ENCODE measurements around the gene PPFIA2.
A peak's percentile ranks its signal among the peaks of the same experiment; 100 is the strongest.

The PPFIA2 gene

DNA sequence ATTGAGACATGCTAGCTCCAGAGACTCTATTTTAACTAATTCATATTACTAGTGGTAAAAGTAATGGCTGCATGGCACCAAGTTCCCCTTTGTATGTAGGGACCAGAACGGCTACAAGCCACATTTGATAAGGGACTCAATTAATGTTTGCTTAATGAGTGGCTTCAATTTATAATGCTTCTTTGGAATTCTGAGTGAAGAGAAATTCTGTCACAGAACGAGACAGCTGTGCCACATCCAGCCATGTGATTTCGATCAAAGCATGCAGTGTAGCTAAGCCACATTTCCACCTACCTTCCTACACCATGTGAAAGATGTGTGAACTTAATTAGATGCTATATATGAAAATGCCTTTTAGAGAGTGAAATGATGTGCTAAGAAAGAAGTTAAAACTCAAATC is 463.9 kb downstream of the PPFIA2 start:
- Mint-ChIP-seq H3K27me3 (ENCODE audit: low read depth) (peaks cover 4% of the 10 kb centered on the region), H3K4me3 (no peak overlapping the region), H3K4me1 (peaks cover 12% of the 10 kb centered on the region), H3K27ac (no peak overlapping the region), H3K9me3 (no peaks in the 10 kb centered on the region), H3K36me3 (ENCODE audit: low read depth) (no peaks in the 10 kb centered on the region)
- TF ChIP-seq, protein P1, sequence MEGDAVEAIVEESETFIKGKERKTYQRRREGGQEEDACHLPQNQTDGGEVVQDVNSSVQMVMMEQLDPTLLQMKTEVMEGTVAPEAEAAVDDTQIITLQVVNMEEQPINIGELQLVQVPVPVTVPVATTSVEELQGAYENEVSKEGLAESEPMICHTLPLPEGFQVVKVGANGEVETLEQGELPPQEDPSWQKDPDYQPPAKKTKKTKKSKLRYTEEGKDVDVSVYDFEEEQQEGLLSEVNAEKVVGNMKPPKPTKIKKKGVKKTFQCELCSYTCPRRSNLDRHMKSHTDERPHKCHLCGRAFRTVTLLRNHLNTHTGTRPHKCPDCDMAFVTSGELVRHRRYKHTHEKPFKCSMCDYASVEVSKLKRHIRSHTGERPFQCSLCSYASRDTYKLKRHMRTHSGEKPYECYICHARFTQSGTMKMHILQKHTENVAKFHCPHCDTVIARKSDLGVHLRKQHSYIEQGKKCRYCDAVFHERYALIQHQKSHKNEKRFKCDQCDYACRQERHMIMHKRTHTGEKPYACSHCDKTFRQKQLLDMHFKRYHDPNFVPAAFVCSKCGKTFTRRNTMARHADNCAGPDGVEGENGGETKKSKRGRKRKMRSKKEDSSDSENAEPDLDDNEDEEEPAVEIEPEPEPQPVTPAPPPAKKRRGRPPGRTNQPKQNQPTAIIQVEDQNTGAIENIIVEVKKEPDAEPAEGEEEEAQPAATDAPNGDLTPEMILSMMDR (IDR thresholded peaks at IDR 0.05; ENCODE audit: unreplicated experiment in 3 of 3): no peak

DNA sequence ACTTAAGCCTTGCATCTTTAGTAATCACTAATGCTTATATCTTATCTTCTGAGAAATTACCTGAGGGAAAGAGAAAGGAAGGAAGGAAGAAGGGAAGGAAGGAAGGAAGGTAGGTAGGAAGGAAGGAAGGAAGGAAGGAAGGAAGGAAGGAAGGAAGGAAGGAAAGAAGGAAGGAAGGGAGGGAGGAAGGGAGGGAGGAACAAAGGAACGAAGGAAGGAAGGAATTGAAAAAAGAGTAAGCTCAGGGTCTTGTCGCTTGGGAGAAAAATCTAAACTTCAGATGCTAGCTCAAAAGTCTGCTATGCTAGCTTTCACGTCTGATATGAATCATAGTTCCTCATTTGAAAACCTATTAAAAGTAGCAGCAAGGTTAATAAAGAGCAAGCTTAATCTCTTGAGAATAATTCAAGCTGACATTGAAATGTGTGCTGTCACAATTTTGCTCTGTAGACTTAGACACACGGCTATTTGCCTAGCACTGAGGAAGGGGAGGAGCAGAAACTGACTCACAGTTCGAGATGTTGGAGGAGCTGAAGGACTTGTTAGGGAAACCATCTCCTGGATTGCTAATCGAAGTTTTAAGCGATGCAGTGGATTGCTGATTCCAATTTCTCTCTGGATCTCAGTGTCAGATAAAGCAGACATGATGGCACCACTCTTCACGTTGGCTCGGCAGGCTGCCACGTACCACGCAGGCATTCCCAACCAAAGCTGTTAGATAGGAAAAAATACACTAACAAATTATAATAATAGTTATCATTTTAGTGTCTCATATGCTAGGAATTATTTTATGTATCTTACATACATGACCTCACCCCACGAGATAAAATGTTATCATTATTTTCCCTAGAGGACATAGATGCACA is 464.6 kb downstream of the PPFIA2 start:
- Mint-ChIP-seq H3K27me3 (ENCODE audit: low read depth) (peaks cover 4% of the 10 kb centered on the region), H3K36me3 (ENCODE audit: low read depth) (no peaks in the 10 kb centered on the region), H3K4me1 (peaks cover 12% of the 10 kb centered on the region), H3K27ac (peak overlapping the region in 1 of 3 experiments; percentile 17), H3K4me3 (no peak overlapping the region), H3K9me3 (no peaks in the 10 kb centered on the region)
- TF ChIP-seq, protein P1 (IDR thresholded peaks at IDR 0.05; ENCODE audit: unreplicated experiment in 3 of 3): no peak

DNA sequence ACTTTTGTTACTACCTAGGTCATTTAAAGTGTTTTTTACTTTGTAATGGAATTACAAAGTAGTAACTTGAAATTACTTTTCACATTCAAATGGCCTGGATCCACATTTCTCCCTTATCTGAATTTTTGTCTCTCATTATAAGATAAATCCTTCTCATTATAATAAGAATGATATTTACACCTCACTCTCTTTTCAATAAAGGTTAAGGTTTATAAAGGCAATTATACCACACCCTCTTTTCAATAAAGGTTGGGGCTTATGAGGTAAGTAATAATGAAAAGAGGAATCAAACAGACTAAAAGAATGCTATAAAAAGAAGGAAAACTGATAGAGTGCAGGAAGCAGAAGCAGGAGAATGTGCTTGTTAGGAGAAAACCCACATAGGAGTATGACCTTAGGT is 470.5 kb downstream of the PPFIA2 start:
- no peak overlapping the region for H3K27ac Mint-ChIP-seq
- TF ChIP-seq, protein P1 (IDR thresholded peaks at IDR 0.05; ENCODE audit: unreplicated experiment in 3 of 3): no peak
- no peak overlapping the region for H3K4me3 Mint-ChIP-seq
- no peaks in the 10 kb centered on the region for H3K27me3 Mint-ChIP-seq (ENCODE audit: low read depth)
- H3K4me1 Mint-ChIP-seq: no peaks in the 10 kb centered on the region
- no peaks in the 10 kb centered on the region for H3K36me3 Mint-ChIP-seq (ENCODE audit: low read depth)
- no peaks in the 10 kb centered on the region for H3K9me3 Mint-ChIP-seq

DNA sequence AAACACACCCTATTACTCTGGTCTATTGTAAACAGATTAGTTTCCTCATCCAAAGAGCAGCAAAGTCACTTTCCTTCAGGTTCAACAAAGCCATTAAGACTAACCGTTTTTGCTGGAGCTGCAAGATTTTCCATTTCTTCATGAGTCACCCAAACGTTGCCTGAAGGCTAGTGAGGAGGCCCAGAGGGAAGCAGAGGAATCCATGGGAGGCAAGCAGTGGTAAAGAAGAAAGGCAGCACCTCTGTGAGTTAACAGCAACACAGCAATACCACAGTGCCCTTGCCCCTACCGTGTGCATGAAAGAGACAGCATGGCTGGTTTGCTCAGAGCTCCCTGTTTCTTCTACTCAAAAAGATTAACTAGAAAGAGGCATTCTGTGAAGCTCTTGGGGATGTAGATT is 475.0 kb downstream of the PPFIA2 start:
- TF ChIP-seq, protein P1 (IDR thresholded peaks at IDR 0.05; ENCODE audit: unreplicated experiment in 3 of 3): no peak
- Mint-ChIP-seq H3K27ac (no peak overlapping the region), H3K27me3 (ENCODE audit: low read depth) (no peaks in the 10 kb centered on the region), H3K36me3 (ENCODE audit: low read depth) (no peaks in the 10 kb centered on the region), H3K9me3 (no peaks in the 10 kb centered on the region), H3K4me3 (no peak overlapping the region), H3K4me1 (no peaks in the 10 kb centered on the region)

DNA sequence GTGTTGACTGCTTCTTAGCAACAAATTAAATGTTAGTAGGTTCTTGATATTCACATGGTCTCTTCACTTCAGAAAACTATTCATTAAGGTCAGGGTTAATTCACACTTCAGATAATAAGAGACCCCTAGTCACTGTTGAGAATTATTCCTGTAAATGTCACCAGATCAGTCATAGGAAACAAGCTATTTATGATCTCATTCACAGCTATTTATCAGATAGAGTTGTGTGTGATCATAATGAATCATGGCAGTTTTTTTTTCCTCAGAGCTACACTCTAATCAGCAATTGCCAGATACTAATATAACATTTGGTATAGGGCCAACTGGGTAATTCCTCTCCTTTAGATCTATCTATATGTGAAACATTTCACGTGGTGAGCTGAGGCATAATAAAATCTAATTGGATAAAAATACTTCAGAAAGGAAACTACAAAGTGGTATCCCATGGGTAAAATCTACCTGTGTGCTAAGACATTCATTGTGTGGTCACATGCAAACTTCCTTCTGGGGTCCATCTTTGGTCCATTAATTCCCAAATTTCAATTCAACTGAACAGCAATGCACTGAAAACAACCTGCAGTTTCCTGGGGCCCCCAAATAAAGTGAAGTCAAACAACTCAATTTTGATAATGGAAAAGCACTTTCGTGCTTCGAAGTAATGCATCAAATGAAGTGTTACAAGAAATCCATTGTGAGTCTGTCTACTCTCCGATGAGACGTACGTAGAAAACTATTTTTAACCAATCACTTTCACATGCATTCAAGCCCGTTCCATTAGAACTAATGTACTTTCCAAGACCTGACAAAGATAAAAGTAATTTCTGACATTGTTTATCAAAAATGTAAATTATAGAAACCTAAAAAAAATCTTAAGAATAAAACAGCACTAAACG is 484.3 kb downstream of the PPFIA2 start:
- Mint-ChIP-seq H3K36me3 (ENCODE audit: low read depth) (no peaks in the 10 kb centered on the region), H3K27ac (peak overlapping the region in 1 of 3 experiments; percentile 44), H3K9me3 (no peaks in the 10 kb centered on the region), H3K27me3 (ENCODE audit: low read depth) (no peaks in the 10 kb centered on the region), H3K4me3 (no peak overlapping the region), H3K4me1 (no peaks in the 10 kb centered on the region)
- TF ChIP-seq, protein P1 (IDR thresholded peaks at IDR 0.05; ENCODE audit: unreplicated experiment in 3 of 3): no peak

Data from nephron (organoid).